Measurements from ENCODE around the gene PCBD1. TPM values are rescaled to one million over a fixed set of nuclear protein-coding genes. Genes with fewer than 3 reads are reported as not detected.

PCBD1 gene
- total RNA-seq, 2 donors from 2014 or later, result 40.5 to 67.7 TPM

DNA sequence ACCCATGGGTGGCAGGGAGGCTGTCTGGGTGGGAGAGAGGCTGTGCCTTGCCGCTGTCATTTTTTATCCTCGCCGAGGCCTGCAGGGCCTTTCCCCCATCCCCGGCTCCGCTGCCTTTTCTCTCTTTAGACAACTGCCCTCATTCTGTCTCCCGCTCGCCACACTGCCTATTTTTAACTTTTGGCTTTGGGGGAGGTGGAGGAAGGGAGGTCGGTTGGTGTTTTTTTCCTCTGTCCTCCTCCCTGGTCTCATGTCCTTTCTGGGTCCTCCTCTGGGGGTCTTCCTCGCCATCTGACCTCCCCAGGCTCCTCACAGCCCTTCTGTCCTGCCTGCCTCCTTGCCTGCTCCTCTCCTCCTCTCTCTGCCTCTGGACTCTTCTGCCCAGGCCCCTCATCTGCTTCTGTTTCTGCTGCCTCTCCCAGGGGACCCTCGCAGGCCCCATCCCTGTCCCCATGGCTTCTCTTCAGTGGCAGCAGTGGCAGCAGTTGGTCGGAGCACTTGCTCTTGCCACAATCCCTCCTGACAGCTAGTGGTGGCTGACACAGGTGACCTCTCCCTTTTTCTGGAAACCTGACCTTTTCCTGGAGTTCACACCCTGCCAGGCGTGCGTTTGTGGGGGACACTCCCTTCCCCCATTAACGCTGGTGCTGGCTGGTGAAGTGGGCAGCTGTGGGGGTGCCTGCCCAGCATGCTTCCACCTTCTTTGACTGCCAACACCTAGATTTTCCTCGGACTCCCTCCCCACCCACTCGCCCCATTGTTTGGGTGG lies 19.5 kb upstream of the PCBD1 start:
- DNase-seq, result peak in 1 of 4 donors; percentile 3
- Histone ChIP-seq H3K27me3 (no peaks in the 10 kb centered on the region), H3K9me3 (no peaks in the 10 kb centered on the region), H3K36me3 (replicated peaks in 1 of 2; ENCODE audit: insufficient read depth in 1 of 2, low read depth in 2 of 2) (no peaks in the 10 kb centered on the region), H3K4me1 (peaks cover 3% of the 10 kb centered on the region), H3K4me3 (no peak overlapping the region), H3K27ac (no peak overlapping the region)
- no peak for ATAC-seq
- intact Hi-C loops (cut with DNase I), result no loop called here
- 57 to 64% methylated on average over 15 to 16 of the region's 16 CpGs for WGBS, 2 donors
- TF ChIP-seq POLR2A (IDR thresholded peaks at IDR 0.05), result no peak
- TF ChIP-seq, protein P1, sequence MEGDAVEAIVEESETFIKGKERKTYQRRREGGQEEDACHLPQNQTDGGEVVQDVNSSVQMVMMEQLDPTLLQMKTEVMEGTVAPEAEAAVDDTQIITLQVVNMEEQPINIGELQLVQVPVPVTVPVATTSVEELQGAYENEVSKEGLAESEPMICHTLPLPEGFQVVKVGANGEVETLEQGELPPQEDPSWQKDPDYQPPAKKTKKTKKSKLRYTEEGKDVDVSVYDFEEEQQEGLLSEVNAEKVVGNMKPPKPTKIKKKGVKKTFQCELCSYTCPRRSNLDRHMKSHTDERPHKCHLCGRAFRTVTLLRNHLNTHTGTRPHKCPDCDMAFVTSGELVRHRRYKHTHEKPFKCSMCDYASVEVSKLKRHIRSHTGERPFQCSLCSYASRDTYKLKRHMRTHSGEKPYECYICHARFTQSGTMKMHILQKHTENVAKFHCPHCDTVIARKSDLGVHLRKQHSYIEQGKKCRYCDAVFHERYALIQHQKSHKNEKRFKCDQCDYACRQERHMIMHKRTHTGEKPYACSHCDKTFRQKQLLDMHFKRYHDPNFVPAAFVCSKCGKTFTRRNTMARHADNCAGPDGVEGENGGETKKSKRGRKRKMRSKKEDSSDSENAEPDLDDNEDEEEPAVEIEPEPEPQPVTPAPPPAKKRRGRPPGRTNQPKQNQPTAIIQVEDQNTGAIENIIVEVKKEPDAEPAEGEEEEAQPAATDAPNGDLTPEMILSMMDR (IDR thresholded peaks at IDR 0.05), result no peak

DNA sequence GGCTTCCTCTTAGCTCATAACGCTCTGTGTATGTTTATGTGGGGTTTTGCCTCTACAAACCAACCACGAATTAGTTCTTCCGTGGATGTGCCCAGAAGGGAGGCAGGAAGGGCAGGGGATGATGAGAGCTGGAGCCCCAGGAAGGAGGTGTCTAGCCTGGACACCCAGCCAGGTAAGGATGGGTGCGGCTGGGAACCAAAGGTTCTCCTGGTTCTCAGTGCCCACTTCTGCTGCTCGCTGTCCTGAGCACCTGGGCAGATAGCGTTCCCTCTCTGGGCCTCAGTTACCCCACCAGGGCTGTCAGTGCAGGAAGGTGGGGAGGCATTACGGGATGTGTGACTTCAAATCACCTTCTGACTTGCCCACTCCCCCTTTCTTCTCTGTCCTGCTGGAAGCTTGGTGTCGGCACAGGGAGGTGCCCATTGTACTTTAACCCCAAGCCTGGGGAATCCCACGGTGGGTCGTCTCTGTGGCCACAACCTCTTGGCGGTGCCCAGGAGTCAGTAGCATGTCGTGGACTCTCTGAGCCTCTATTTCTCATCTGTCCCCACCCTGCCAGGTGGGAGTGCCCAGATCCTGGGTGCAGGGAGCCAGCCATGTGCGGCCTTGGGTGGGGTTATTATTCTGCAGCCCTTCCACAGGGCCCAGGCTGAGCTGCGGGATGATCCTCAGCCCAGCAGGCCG lies 18.7 kb upstream of the PCBD1 start:
- DNase-seq, result peak in 1 of 4 donors; percentile 7
- no peaks in the 10 kb centered on the region for H3K9me3 ChIP-seq
- TF ChIP-seq, protein P1 (IDR thresholded peaks at IDR 0.05), result no peak
- no peak for TF ChIP-seq POLR2A (IDR thresholded peaks at IDR 0.05)
- peaks cover 3% of the 10 kb centered on the region for H3K4me1 ChIP-seq
- H3K27ac ChIP-seq, result no peak overlapping the region
- no peaks in the 10 kb centered on the region for H3K36me3 ChIP-seq (replicated peaks in 1 of 2; ENCODE audit: insufficient read depth in 1 of 2, low read depth in 2 of 2)
- WGBS, 2 donors, result 63 to 67% methylated on average over 10 to 15 of the region's 15 CpGs
- ATAC-seq, result no peak
- H3K27me3 ChIP-seq, result no peaks in the 10 kb centered on the region
- H3K4me3 ChIP-seq, result no peak overlapping the region
- intact Hi-C loops (cut with DNase I), result no loop called here

DNA sequence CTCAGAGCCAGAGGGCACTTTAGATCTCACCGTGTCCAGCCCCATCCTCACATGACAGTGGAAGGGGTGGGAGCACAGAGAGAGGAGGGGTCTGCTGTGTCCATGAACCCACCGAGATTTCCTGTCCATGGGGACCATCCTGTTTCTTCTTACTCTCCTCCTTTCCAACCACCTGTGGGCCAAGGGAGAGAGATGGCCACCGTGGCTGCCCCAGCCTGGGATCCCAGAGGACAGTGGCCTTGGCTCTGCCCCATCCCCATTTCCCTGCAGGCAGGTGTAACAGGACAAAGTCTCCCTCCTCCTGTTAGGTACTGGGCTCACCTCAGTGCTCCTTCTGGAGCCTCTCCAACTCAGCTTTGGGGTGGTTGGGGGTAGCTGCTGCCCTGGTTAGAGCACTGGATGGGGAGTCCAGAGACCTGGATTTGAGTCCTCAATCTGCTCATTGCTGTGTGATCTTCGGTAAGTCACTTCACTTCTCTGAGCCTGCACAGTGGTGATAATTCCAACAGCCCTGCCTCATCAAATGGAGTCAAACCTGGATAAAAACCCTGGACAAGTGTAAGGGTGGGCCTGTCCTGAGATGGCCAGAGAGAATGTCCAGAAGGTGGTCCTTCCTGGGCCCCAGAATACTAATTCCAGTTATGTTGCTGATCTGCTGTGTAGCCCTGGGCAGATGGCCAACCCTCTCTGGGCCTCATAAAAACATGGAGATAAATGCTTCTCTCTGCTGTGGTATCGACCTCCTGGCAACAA lies 17.8 kb upstream of the PCBD1 start:
- no peaks in the 10 kb centered on the region for H3K36me3 ChIP-seq (replicated peaks in 1 of 2; ENCODE audit: insufficient read depth in 1 of 2, low read depth in 2 of 2)
- H3K9me3 ChIP-seq, result no peaks in the 10 kb centered on the region
- H3K4me1 ChIP-seq, result peaks cover 3% of the 10 kb centered on the region
- TF ChIP-seq POLR2A (IDR thresholded peaks at IDR 0.05), result no peak
- TF ChIP-seq, protein P1 (IDR thresholded peaks at IDR 0.05), result no peak
- no peaks in the 10 kb centered on the region for H3K27me3 ChIP-seq
- no peak overlapping the region for H3K4me3 ChIP-seq
- no peak for ATAC-seq
- WGBS, 2 donors, result 56 to 57% methylated on average over 4 to 5 of the region's 5 CpGs
- intact Hi-C loops (cut with DNase I), result no loop called here
- DNase-seq, result peak in 1 of 4 donors; percentile 8
- no peak overlapping the region for H3K27ac ChIP-seq

DNA sequence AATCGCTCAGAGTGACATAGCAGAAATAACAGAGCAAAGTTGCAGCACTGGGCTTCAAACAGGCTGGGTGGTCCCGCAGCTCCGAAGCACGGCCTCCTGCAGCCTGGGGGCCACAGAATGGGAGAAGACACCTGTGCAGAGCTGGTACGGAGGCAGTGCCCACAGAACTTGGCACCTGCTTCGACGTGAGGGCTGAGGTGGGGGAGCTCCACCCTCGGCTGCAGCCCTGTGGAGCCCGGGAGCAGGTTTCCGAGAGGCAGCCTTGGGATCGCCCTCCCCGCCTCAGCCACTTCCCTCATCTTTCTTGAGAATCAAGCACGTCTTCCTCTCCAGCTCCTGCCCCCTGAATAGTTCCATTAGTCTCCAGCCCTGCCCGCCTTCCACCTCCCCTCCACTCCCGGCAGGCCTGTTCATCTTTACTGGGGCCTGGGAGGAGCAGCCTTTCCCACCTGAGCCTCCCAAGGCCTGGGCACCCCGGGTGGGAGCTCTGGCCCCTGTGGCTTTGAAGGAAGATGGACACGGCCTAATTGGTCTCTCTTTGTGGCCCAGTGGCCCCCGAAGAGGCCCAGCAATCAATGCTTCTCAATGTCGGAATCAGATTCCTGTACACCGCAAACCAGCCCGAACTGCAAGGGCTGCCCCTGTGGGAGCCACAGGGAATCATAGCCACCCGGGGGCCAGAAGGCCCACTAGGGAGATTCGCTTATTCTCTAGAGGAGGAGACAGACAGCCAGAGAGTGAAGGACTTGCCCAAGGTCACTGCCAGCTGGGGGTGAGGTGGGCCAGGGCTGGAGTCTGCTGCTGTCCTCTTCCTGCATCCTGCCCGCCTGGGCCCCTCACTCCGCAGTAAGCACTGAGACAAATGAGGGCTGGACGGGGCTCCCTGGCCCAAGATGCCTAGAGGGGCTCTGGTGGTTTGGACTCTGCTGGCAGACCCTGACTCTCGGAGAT lies 17.0 kb upstream of the PCBD1 start:
- no peak for ATAC-seq
- peak in 1 of 4 donors; percentile 6 for DNase-seq
- H3K36me3 ChIP-seq (replicated peaks in 1 of 2; ENCODE audit: insufficient read depth in 1 of 2, low read depth in 2 of 2), result no peaks in the 10 kb centered on the region
- no peak overlapping the region for H3K27ac ChIP-seq
- 79 to 80% methylated on average over 19 to 26 of the region's 27 CpGs for WGBS, 2 donors
- no peak overlapping the region for H3K4me3 ChIP-seq
- H3K4me1 ChIP-seq, result peaks cover 3% of the 10 kb centered on the region
- no peak for TF ChIP-seq POLR2A (IDR thresholded peaks at IDR 0.05)
- TF ChIP-seq, protein P1 (IDR thresholded peaks at IDR 0.05), result no peak
- no peaks in the 10 kb centered on the region for H3K27me3 ChIP-seq
- no peaks in the 10 kb centered on the region for H3K9me3 ChIP-seq
- intact Hi-C loops (cut with DNase I), result no loop called here
